ENCODE results near the gene MXI1. TPM values are rescaled to one million over a fixed set of nuclear protein-coding genes. Genes with fewer than 3 reads are reported as not detected.

Gene MXI1
- total and polyA plus RNA-seq, 2 of the 4 experiments (the other 2 are of a cell fraction): 7.2 to 11.8 TPM

GRCh38 chr10:110216942-110217661 is 9.7 kb downstream of the MXI1 start:
- DNase-seq (no peak), ATAC-seq (ENCODE audit: low read depth) (peak; percentile 51)
- BruUV-seq (replicated peaks): no TSS peak
- ChIA-PET POLR2A (ENCODE audit: unreplicated experiment) (no interaction called here), CTCF (interaction anchor here (0.5 kb wide), 1 partner anchor 323 kb away, joined by 6 read pairs; no protein-coding TSS in a partner anchor)
- Histone ChIP-seq H3K4ac (ENCODE audit: low read depth, low read length) (no peak overlapping the region), H3K18ac (ENCODE audit: low read depth, low read length) (peak overlapping the region; percentile 11; the same call in 1 of the 2 replicates), H2AFZ (replicated peaks; ENCODE audit: low read length, poor library complexity) (no peak overlapping the region), H3K9me3 (ENCODE audit: control insufficient read depth, insufficient read depth, low read length) (no peaks in the 10 kb centered on the region), H3K27me3 (ENCODE audit: control insufficient read depth, insufficient read depth, low read length) (no peaks in the 10 kb centered on the region), H3K4me3 (ENCODE audit: insufficient read depth, low read depth, low read length) (no peak overlapping the region), H4K8ac (ENCODE audit: low read depth in 2 of 2, low read length in 2 of 2) (no peak overlapping the region), H3K14ac (replicated peaks; ENCODE audit: low read depth, low read length) (no peak overlapping the region), H3K9ac (ENCODE audit: low read depth, low read length) (no peak overlapping the region), H2BK15ac (ENCODE audit: low read depth, low read length) (no peak overlapping the region), H2AK5ac (ENCODE audit: low read depth, low read length) (no peak overlapping the region), H4K5ac (ENCODE audit: low read depth, low read length) (no peak overlapping the region), H4K91ac (ENCODE audit: insufficient read depth, low read depth, low read length) (no peak overlapping the region), H3K36me3 (ENCODE audit: control insufficient read depth, insufficient read depth, low read length) (no peaks in the 10 kb centered on the region), H3K4me2 (ENCODE audit: low read depth, low read length) (peak overlapping the region; percentile 42; the same call in 1 of the 2 replicates), H4K20me1 (ENCODE audit: insufficient read depth, low read length) (no peaks in the 10 kb centered on the region), H3K27ac (ENCODE audit: insufficient read depth, low read length) (peak overlapping the region; percentile 29; the same call in 1 of the 2 replicates), H2AK9ac (replicated peaks; ENCODE audit: low read depth, low read length, poor library complexity) (no peak overlapping the region), H3K79me1 (ENCODE audit: low read depth in 1 of 2, low read length in 2 of 2) (peaks cover 0 to 5% of the 10 kb centered on the region in 2 experiments; a peak in 2 of 4 replicates), H2BK120ac (ENCODE audit: low read depth, low read length) (no peak overlapping the region), H2BK20ac (ENCODE audit: low read depth, low read length) (no peak overlapping the region), H2BK5ac (ENCODE audit: low read depth, low read length, poor library complexity, severe bottlenecking) (peak overlapping the region; percentile 8), H3K56ac (ENCODE audit: extremely low read depth, insufficient read depth, low read length) (no peak overlapping the region), H3K4me1 (ENCODE audit: control insufficient read depth, insufficient read depth, low read length) (peaks cover 23% of the 10 kb centered on the region), H3K9me1 (ENCODE audit: insufficient read depth, low read length) (no peaks in the 10 kb centered on the region), H3K23ac (ENCODE audit: low read depth, low read length) (no peak overlapping the region)
- WGBS, 2 experiments (ENCODE audit: extremely low coverage in 2 of 2, insufficient read length in 1 of 2): no CpG with 5 or more reads among the region's 5 CpGs
- intact Hi-C loops (cut with micrococcal nuclease): no loop called here
- dilution Hi-C loops (cut with HindIII; ENCODE audit: low sequenced_read_pairs, unreplicated experiment): no loop called here
- in situ Hi-C loops (cut with MboI; ENCODE audit: low sequenced_read_pairs): no loop called here
- TF ChIP-seq CEBPB (IDR thresholded peaks at IDR 0.05; ENCODE audit: low read depth, low read length) (no peak), CHD1 (IDR thresholded peaks at IDR 0.05; ENCODE audit: low read depth, low read length) (no peak), CTCF (conservative IDR thresholded peaks at IDR 0.05; ENCODE audit: low read depth, low read length) (no peak), RAD21 (IDR thresholded peaks at IDR 0.05; ENCODE audit: low read length) (no peak), BHLHE40 (IDR thresholded peaks at IDR 0.05; ENCODE audit: low read depth, low read length) (no peak), ELK1 (IDR thresholded peaks at IDR 0.05; ENCODE audit: borderline replicate concordance, low read depth, low read length) (no peak), MAZ (IDR thresholded peaks at IDR 0.05; ENCODE audit: borderline replicate concordance, low read depth, low read length) (no peak), MAFK (IDR thresholded peaks at IDR 0.05; ENCODE audit: low read depth, low read length) (no peak), FOS (IDR thresholded peaks at IDR 0.05; ENCODE audit: low read depth, low read length) (no peak), NFE2L2 (IDR thresholded peaks at IDR 0.05; ENCODE audit: low read depth, low read length) (no peak), SMC3 (IDR thresholded peaks at IDR 0.05; ENCODE audit: low read depth, low read length) (no peak), MXI1 (IDR thresholded peaks at IDR 0.05; ENCODE audit: borderline replicate concordance, low read depth, low read length) (no peak), USF2 (IDR thresholded peaks at IDR 0.05; ENCODE audit: low read depth, low read length) (no peak), RFX5 (IDR thresholded peaks at IDR 0.05; ENCODE audit: low read depth, low read length) (no peak), POLR2A (IDR thresholded peaks at IDR 0.05; ENCODE audit: low read depth, low read length) (no peak)
